Measurements from ENCODE around the gene GPX5. TPM values are rescaled to one million over a fixed set of nuclear protein-coding genes. Genes with fewer than 3 reads are reported as not detected.

GPX5 gene
- total RNA-seq, 2 experiments from 2014 or later: 0.09 TPM; not detected in 1

- POLR2A ChIA-PET: interaction anchor here (0.9 kb wide), 1 partner anchor 18 kb away, joined by 3 read pairs; no protein-coding TSS in a partner anchor
Measured at GRCh38 chr6:28553384-28553985, 27.8 kb downstream of the GPX5 start.

GRCh38 chr6:28553986-28554881 lies 28.6 kb downstream of the GPX5 start:
- no peak overlapping the region for H3K27ac ChIP-seq (ENCODE audit: low read depth, low read length, poor library complexity, severe bottlenecking)
- no peak for TF ChIP-seq EZH2phosphoT487 (IDR thresholded peaks at IDR 0.05; ENCODE audit: borderline replicate concordance, low read depth, low read length)
- no peak for TF ChIP-seq CTCF (conservative IDR thresholded peaks at IDR 0.05; ENCODE audit: low read length)
- no peak for DNase-seq (ENCODE audit: low spot score)
- ChIA-PET POLR2A (interaction anchor here (0.9 to 1.0 kb wide), 2 partner anchors 19 to 131 kb away, joined by 3 read pairs; no protein-coding TSS in a partner anchor), CTCF (ENCODE audit: unreplicated experiment) (no interaction called here)
- no peaks in the 10 kb centered on the region for H3K4me1 ChIP-seq (ENCODE audit: insufficient read depth, low read length, poor library complexity, severe bottlenecking)
- no peak overlapping the region for H3K4me2 ChIP-seq (ENCODE audit: low read length)
- H3K9me2 ChIP-seq (ENCODE audit: insufficient read depth, low read length): no peaks in the 10 kb centered on the region
- no peaks in the 10 kb centered on the region for H3K9me3 ChIP-seq (ENCODE audit: low read length)
- no TSS peak for BruUV-seq (replicated peaks)
- H3K4me3 ChIP-seq (ENCODE audit: low read depth, low read length, poor library complexity, severe bottlenecking): no peak overlapping the region
- no peaks in the 10 kb centered on the region for H4K20me1 ChIP-seq (ENCODE audit: insufficient read depth, low read length)
- no peak overlapping the region for H2AFZ ChIP-seq (ENCODE audit: low read length)
- intact Hi-C loops (cut with micrococcal nuclease; ENCODE audit: unreplicated experiment): no loop called here
- H3K36me3 ChIP-seq (ENCODE audit: insufficient read depth, low read length): no peaks in the 10 kb centered on the region
- H3K79me2 ChIP-seq (ENCODE audit: insufficient read depth, low read depth, low read length): no peaks in the 10 kb centered on the region

More at GRCh38 chr6:28553384-28553985, 27.8 kb downstream of the GPX5 start:
- no peak for DNase-seq (ENCODE audit: low spot score)
- Histone ChIP-seq H4K20me1 (ENCODE audit: insufficient read depth, low read length) (no peaks in the 10 kb centered on the region), H3K9me2 (ENCODE audit: insufficient read depth, low read length) (no peaks in the 10 kb centered on the region), H3K27ac (ENCODE audit: low read depth, low read length, poor library complexity, severe bottlenecking) (no peak overlapping the region), H3K79me2 (ENCODE audit: insufficient read depth, low read depth, low read length) (no peaks in the 10 kb centered on the region), H3K4me3 (ENCODE audit: low read depth, low read length, poor library complexity, severe bottlenecking) (no peak overlapping the region), H3K4me2 (ENCODE audit: low read length) (no peak overlapping the region), H3K4me1 (ENCODE audit: insufficient read depth, low read length, poor library complexity, severe bottlenecking) (no peaks in the 10 kb centered on the region), H2AFZ (ENCODE audit: low read length) (no peak overlapping the region), H3K9me3 (ENCODE audit: low read length) (no peaks in the 10 kb centered on the region), H3K36me3 (ENCODE audit: insufficient read depth, low read length) (no peaks in the 10 kb centered on the region)
- CTCF ChIA-PET (ENCODE audit: unreplicated experiment): no interaction called here
- intact Hi-C loops (cut with micrococcal nuclease; ENCODE audit: unreplicated experiment): no loop called here
- no TSS peak for BruUV-seq (replicated peaks)
- no peak for TF ChIP-seq EZH2phosphoT487 (IDR thresholded peaks at IDR 0.05; ENCODE audit: borderline replicate concordance, low read depth, low read length)
- no peak for TF ChIP-seq CTCF (conservative IDR thresholded peaks at IDR 0.05; ENCODE audit: low read length)

Measured in OCI-LY7 (cell line).